K562 (cell line): ENCODE measurements around the gene MS4A18. TPM values are rescaled to one million over a fixed set of nuclear protein-coding genes. Genes with fewer than 3 reads are reported as not detected.
"Not testable (repeated sequence)": the region's sequence is repeated elsewhere in the genome, so short reads cannot be mapped to it uniquely, and the experiment has no call there.

Experiments
- ATAC-seq: fragments of 200-7000 bp; cut with Tn5 transposase; 3 replicates; pipeline ENCODE4 v1.9.1; 2020; ENCODE audit warnings: moderate library complexity
- BruUV-seq: library from RNA; stranded (reverse); fragments of 400-500 nt; replicated peaks from 2 replicates; lab custom pipeline; 2021; lab: Mats Ljungman, UMichigan
- CTCF ChIA-PET: fragments of 300-600 bp; formaldehyde crosslinking; extraction: SDS; loops from one replicate; lab custom pipeline; 2021; ENCODE audit warnings: low intra/inter-chr PET ratio; lab: Yijun Ruan, JAX
- POLR2A ChIA-PET: fragments of 300-600, 350-650 bp; sonication (Branson Sonifier 250); formaldehyde crosslinking; extraction: SDS; loops from one replicate; lab custom pipeline; 2021; ENCODE audit warnings: antibody characterized with exemption, inconsistent platforms; lab: Yijun Ruan, JAX
- DNase-seq, 4 experiments: peaks; one replicate each; pipeline versions ENCODE4 v3.0.0 to v3.0.0-alpha.2; 2011 to 2018; ENCODE audit warnings: low spot score in 3 of 4, mixed read lengths in 3 of 4; ENCODE audit errors: extremely low read depth in 1 of 4
- FAIRE-seq: peaks from 2 replicates; lab custom pipeline; 2011; peaks lifted over from hg19 to GRCh38; lab: Jason Lieb, UNC
- H2AFZ ChIP-seq: 2 replicates; pipeline ENCODE4 v1.6.0; 2011; ENCODE audit warnings: low read depth, low read length, control low read depth, inconsistent platforms
- H3K27ac ChIP-seq: fragments of 200-600 bp; 3 replicates; pipeline ENCODE4 v1.8.0; 2011; ENCODE audit warnings: low read depth, mild to moderate bottlenecking, control low read depth, inconsistent platforms, low read length, moderate library complexity, mixed read lengths; ENCODE audit errors: extremely low read depth
- H3K27me3 ChIP-seq, 2 experiments: fragments of 300-600 bp in 1 of 2; 2 replicates in 1 of 2; 3 replicates in 1 of 2; pipeline versions ENCODE4 v1.6.0 to v1.8.0; 2011; ENCODE audit warnings: inconsistent platforms in 2 of 2, low read length in 2 of 2, mild to moderate bottlenecking in 1 of 2, mixed read lengths in 1 of 2, moderate library complexity in 1 of 2; ENCODE audit not compliant: control insufficient read depth in 2 of 2, insufficient read depth in 2 of 2
- H3K36me3 ChIP-seq: fragments of 300-600 bp; 3 replicates; pipeline ENCODE4 v1.8.0; 2011; ENCODE audit warnings: mild to moderate bottlenecking, low read length, inconsistent platforms; ENCODE audit not compliant: control insufficient read depth, insufficient read depth
- H3K4me1 ChIP-seq, 2 experiments: fragments of 200-600 bp in 1 of 2; replicated peaks in 1 of 2; 2 replicates in 1 of 2; 3 replicates in 1 of 2; pipeline versions ENCODE4 v1.5.1 to v1.8.0; 2011; ENCODE audit warnings: inconsistent platforms in 2 of 2, low read length in 2 of 2, mild to moderate bottlenecking in 1 of 2, mixed read lengths in 1 of 2, moderate library complexity in 1 of 2; ENCODE audit not compliant: control insufficient read depth in 2 of 2, insufficient read depth in 2 of 2
- H3K4me2 ChIP-seq: 2 replicates; pipeline ENCODE4 v1.6.1; 2011; ENCODE audit warnings: low read length, control low read depth, inconsistent platforms, mixed read lengths; ENCODE audit not compliant: insufficient read depth
- H3K4me3 ChIP-seq: fragments of 200-600 bp; sonication (generic), shearing (Covaris generic); 2 replicates; pipeline ENCODE4 v1.5.1; 2016; ENCODE audit warnings: control low read depth, inconsistent platforms
- H3K79me2 ChIP-seq: fragments of 200-600 bp; 3 replicates; pipeline ENCODE4 v1.8.0; 2011; ENCODE audit warnings: low read length, inconsistent platforms; ENCODE audit not compliant: control insufficient read depth, insufficient read depth
- H3K9ac ChIP-seq, 2 experiments: 2 replicates each; pipeline versions ENCODE4 v1.6.0 to v1.6.1; 2011; ENCODE audit warnings: low read depth in 2 of 2, low read length in 2 of 2, control low read depth in 1 of 2, inconsistent platforms in 1 of 2, mild to moderate bottlenecking in 1 of 2, mixed read lengths in 1 of 2; ENCODE audit not compliant: insufficient read depth in 1 of 2
- H3K9me1 ChIP-seq: one replicate; pipeline ENCODE4 v1.6.0; 2011; ENCODE audit warnings: inconsistent platforms, mild to moderate bottlenecking, low read length, moderate library complexity; ENCODE audit not compliant: control insufficient read depth, insufficient read depth
- H3K9me3 ChIP-seq: replicated peaks from 2 replicates; pipeline ENCODE4 v1.5.1; 2011; ENCODE audit warnings: low read depth, low read length, inconsistent platforms; ENCODE audit not compliant: control insufficient read depth, insufficient read depth
- H4K20me1 ChIP-seq: replicated peaks from 2 replicates; pipeline ENCODE4 v1.6.1; 2011; ENCODE audit warnings: low read length, inconsistent platforms, mixed read lengths; ENCODE audit not compliant: control insufficient read depth, insufficient read depth
- BRD9 ChIP-seq: fragments of 450-650 bp; IDR thresholded peaks from 2 replicates; pipeline ENCODE4 v1.6.1; 2018; ENCODE audit warnings: low read depth; ENCODE audit not compliant: partially characterized antibody
- NEUROD1 ChIP-seq: fragments of 150-350 bp; IDR thresholded peaks from 2 replicates; pipeline ENCODE4 v1.6.1; 2014; ENCODE audit warnings: borderline replicate concordance, low read length, low read depth; ENCODE audit not compliant: partially characterized antibody
- SRF ChIP-seq, 2 experiments: fragments of 250-450, 450-650 bp in 1 of 2; sonication (Bioruptor Pico) in 1 of 2; sonication (generic) in 1 of 2; formaldehyde crosslinking; IDR thresholded peaks; 2 replicates each; pipeline versions ENCODE4 v1.5.0 to v1.5.1; 2020 to 2022; ENCODE audit warnings: mild to moderate bottlenecking in 1 of 2, missing genetic modification reagents in 1 of 2
- WGBS: fragments of 100-300 bp; shearing (Covaris generic); methylation state at CpG from one replicate; pipeline ENCODE4 v1.1.6; 2016; ENCODE audit warnings: low coverage, mixed read lengths; ENCODE audit not compliant: insufficient coverage; ENCODE audit errors: missing lambda C conversion rate; 5-methylcytosine and 5-hydroxymethylcytosine counted together
- in situ Hi-C: fragments of 300-500 bp; cut with MboI; formaldehyde crosslinking; loops from 4 replicates; pipeline ENCODE4 v1.15.0; 2018; ENCODE audit warnings: inconsistent platforms, mixed read lengths
- intact Hi-C: fragments of 100-400 bp; cut with micrococcal nuclease; formaldehyde crosslinking; loops from 2 replicates; pipeline ENCODE4 v1.14.2; 2022
- polyA plus RNA-seq, 8 experiments: library from polyadenylated mRNA; depleted of rRNA in 4 of 8; stranded (reverse) in 5 of 8; unstranded in 3 of 8; fragments of >200 nt; fragmentation: Nextera tagmentation in 2 of 8; fragmentation: Illumina TruSeq in 1 of 8; extraction: Ambion mirVana in 2 of 8; extraction: Trizol in 1 of 8; gene quantifications; 2 replicates each; pipeline versions ENCODE4 v1.2.1 to v1.2.3, GENCODE V29; 2011 to 2014; ENCODE audit warnings: inconsistent platforms in 1 of 8, missing spikeins in 1 of 8
- total RNA-seq, 7 experiments: library from RNA; depleted of rRNA in 6 of 7; stranded (reverse); fragments of >200 nt in 6 of 7; fragmentation: Illumina TruSeq in 2 of 7; extraction: Trizol in 2 of 7; gene quantifications; 2 replicates each; pipeline versions ENCODE4 v1.2.1 to v1.2.3, GENCODE V29; 2011 to 2021; ENCODE audit warnings: low replicate concordance in 1 of 7
- TF ChIP-seq, protein P1 (sequence below), 2 experiments: fragments of 450-650 bp; formaldehyde crosslinking in 1 of 2; IDR thresholded peaks; 2 replicates each; pipeline versions ENCODE4 v1.4.0 to v1.6.1; 2014 to 2020; ENCODE audit warnings: mild to moderate bottlenecking in 2 of 2, borderline replicate concordance in 1 of 2, low read depth in 1 of 2

The MS4A18 gene
- total and polyA plus RNA-seq, 9 of the 15 experiments (the other 6 are each of a cell fraction or from before 2014, with no cell fraction given), result not detected

DNA sequence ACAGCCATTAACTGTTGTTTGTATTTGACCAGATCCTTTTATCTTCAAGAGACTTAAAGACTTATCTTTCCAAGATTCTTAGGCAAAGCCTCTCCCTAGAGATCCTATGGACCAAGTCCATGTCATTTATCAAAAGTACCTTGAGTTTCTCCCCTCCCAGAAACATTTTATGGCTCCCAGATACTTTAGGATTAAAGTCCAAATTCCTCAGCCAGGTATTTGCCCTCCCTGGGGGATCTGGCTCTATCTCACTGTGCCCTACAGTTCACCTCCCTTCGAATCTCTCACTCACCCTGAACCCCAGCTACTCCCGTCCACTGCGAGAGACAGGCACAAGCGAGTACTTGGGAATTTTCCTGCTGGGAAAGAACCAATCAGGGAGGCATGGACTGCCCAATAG, 13.2 kb upstream of the MS4A18 start (continued):
- TF ChIP-seq, protein P1, sequence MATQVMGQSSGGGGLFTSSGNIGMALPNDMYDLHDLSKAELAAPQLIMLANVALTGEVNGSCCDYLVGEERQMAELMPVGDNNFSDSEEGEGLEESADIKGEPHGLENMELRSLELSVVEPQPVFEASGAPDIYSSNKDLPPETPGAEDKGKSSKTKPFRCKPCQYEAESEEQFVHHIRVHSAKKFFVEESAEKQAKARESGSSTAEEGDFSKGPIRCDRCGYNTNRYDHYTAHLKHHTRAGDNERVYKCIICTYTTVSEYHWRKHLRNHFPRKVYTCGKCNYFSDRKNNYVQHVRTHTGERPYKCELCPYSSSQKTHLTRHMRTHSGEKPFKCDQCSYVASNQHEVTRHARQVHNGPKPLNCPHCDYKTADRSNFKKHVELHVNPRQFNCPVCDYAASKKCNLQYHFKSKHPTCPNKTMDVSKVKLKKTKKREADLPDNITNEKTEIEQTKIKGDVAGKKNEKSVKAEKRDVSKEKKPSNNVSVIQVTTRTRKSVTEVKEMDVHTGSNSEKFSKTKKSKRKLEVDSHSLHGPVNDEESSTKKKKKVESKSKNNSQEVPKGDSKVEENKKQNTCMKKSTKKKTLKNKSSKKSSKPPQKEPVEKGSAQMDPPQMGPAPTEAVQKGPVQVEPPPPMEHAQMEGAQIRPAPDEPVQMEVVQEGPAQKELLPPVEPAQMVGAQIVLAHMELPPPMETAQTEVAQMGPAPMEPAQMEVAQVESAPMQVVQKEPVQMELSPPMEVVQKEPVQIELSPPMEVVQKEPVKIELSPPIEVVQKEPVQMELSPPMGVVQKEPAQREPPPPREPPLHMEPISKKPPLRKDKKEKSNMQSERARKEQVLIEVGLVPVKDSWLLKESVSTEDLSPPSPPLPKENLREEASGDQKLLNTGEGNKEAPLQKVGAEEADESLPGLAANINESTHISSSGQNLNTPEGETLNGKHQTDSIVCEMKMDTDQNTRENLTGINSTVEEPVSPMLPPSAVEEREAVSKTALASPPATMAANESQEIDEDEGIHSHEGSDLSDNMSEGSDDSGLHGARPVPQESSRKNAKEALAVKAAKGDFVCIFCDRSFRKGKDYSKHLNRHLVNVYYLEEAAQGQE (IDR thresholded peaks at IDR 0.05; ENCODE audit: borderline replicate concordance), result no peak
- TF ChIP-seq, protein P1 (CRISPR knock-in tag; IDR thresholded peaks at IDR 0.05; ENCODE audit: low read depth), result no peak
- no peak for TF ChIP-seq SRF (CRISPR knock-in tag; IDR thresholded peaks at IDR 0.05)
- no peak for TF ChIP-seq NEUROD1
- no peak for TF ChIP-seq BRD9

DNA sequence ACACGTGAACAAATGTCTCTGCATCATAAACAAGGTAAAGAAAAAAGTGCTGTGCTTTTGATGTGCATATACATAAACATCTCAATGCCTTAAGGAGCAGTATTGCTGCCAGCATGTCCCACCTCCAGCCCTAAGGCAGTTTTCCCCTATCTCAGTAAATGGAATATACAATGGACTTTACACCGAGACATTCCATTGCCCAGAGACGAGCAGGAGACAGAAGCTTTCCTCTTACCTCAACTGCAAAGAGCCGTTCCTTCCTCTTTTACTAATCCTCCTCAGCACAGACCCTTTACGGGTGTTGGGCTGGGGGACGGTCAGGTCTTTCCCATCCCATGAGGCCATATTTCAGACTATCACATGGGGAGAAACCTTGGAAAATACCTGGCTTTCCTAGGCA, 11.1 kb upstream of the MS4A18 start:
- ATAC-seq, H3K9me3 ChIP-seq, in situ Hi-C loops, H3K4me3 ChIP-seq, POLR2A ChIA-PET, H3K79me2 ChIP-seq, H3K9me1 ChIP-seq, FAIRE-seq, H3K9ac ChIP-seq, intact Hi-C loops, H3K27ac ChIP-seq, H3K36me3 ChIP-seq, H2AFZ ChIP-seq, H3K4me1 ChIP-seq, H3K4me2 ChIP-seq, CTCF ChIA-PET, BruUV-seq, DNase-seq, H4K20me1 ChIP-seq: not testable (repeated sequence)
- WGBS, result 2% methylated on average over 6 of the region's 6 CpGs
- H3K27me3 ChIP-seq, result peaks cover 10 to 18% of the 10 kb centered on the region in 2 experiments; a peak in 4 of 5 replicates
